Measurements from ENCODE around the gene BRD7.

Gene BRD7

GRCh38 chr16:50303041-50303604 is 65.7 kb downstream of the BRD7 start:
- DNase-seq = no peak

- DNase-seq = no peak
Measured at GRCh38 chr16:50302472-50303005, 66.2 kb downstream of the BRD7 start.

GRCh38 chr16:50301626-50302471 is 66.9 kb downstream of the BRD7 start:
- DNase-seq = no peak

- DNase-seq = no peak
Measured at GRCh38 chr16:50300942-50301625, 67.7 kb downstream of the BRD7 start.

GRCh38 chr16:50299508-50300105 is 69.2 kb downstream of the BRD7 start:
- DNase-seq = no peak

- DNase-seq = no peak
Measured at GRCh38 chr16:50298591-50299507, 69.9 kb downstream of the BRD7 start.

- no peak for DNase-seq
Measured at GRCh38 chr16:50298075-50298460, 70.7 kb downstream of the BRD7 start.

- no peak for DNase-seq
Measured at GRCh38 chr16:50297301-50298074, 71.3 kb downstream of the BRD7 start.

- DNase-seq = no peak
Measured at GRCh38 chr16:50296807-50297206, 72.0 kb downstream of the BRD7 start.

GRCh38 chr16:50295541-50296132 is 73.2 kb downstream of the BRD7 start:
- DNase-seq = no peak

GRCh38 chr16:50294955-50295354 is 73.8 kb downstream of the BRD7 start:
- no peak for DNase-seq

- DNase-seq = no peak
Measured at GRCh38 chr16:50293994-50294855, 74.6 kb downstream of the BRD7 start.

- no peak for DNase-seq
Measured at GRCh38 chr16:50293041-50293783, 75.6 kb downstream of the BRD7 start.

GRCh38 chr16:50292566-50292948 is 76.2 kb downstream of the BRD7 start:
- DNase-seq = no peak

GRCh38 chr16:50291719-50292565 is 76.8 kb downstream of the BRD7 start:
- DNase-seq = no peak

GRCh38 chr16:50290856-50291255 is 77.9 kb downstream of the BRD7 start:
- DNase-seq = no peak

GRCh38 chr16:50289950-50290764 is 78.6 kb downstream of the BRD7 start:
- no peak for DNase-seq

Measured in NCI-H187 (cell line).